HEK293 (cell line): ENCODE results near the gene NINJ1.

ENCODE experiments used
- OVOL3 ChIP-seq: fragments of 450-650 bp; formaldehyde crosslinking; IDR thresholded peaks from 2 replicates; pipeline ENCODE4 v1.5.1; 2016; ENCODE audit warnings: missing biosample characterization, missing genetic modification characterization
- REST ChIP-seq: fragments of 450-650 bp; formaldehyde crosslinking; IDR thresholded peaks from 2 replicates; pipeline ENCODE4 v1.5.1; 2016; ENCODE audit warnings: missing biosample characterization, missing genetic modification characterization
- ZBTB1 ChIP-seq: fragments of 450-650 bp; formaldehyde crosslinking; IDR thresholded peaks from 2 replicates; pipeline ENCODE4 v1.5.1; 2016; ENCODE audit warnings: missing biosample characterization, missing genetic modification characterization
- ZNF24 ChIP-seq: fragments of 450-650 bp; formaldehyde crosslinking; IDR thresholded peaks from 2 replicates; pipeline ENCODE4 v1.5.1; 2016; ENCODE audit warnings: missing biosample characterization, missing genetic modification characterization
- ZNF629 ChIP-seq: fragments of 450-650 bp; formaldehyde crosslinking; IDR thresholded peaks from 2 replicates; pipeline ENCODE4 v1.5.1; 2017; ENCODE audit warnings: missing biosample characterization, missing genetic modification characterization
- ZNF704 ChIP-seq: fragments of 450-650 bp; formaldehyde crosslinking; IDR thresholded peaks from 2 replicates; pipeline ENCODE4 v1.5.1; 2016; ENCODE audit warnings: missing biosample characterization, missing genetic modification characterization
- ZNF76 ChIP-seq: fragments of 450-650 bp; formaldehyde crosslinking; IDR thresholded peaks from 2 replicates; pipeline ENCODE4; 2016; ENCODE audit warnings: low read depth, missing biosample characterization, missing genetic modification characterization, borderline replicate concordance
- TF ChIP-seq, protein P1 (sequence below): fragments of 450-650 bp; formaldehyde crosslinking; IDR thresholded peaks from 2 replicates; pipeline ENCODE4 v1.5.1; 2016; ENCODE audit warnings: missing biosample characterization, missing genetic modification characterization
- TF ChIP-seq, protein P2 (sequence below): fragments of 450-650 bp; formaldehyde crosslinking; IDR thresholded peaks from 2 replicates; pipeline ENCODE4 v1.5.1; 2016; ENCODE audit warnings: missing biosample characterization, missing genetic modification characterization, low read depth

- TF ChIP-seq, protein P1, sequence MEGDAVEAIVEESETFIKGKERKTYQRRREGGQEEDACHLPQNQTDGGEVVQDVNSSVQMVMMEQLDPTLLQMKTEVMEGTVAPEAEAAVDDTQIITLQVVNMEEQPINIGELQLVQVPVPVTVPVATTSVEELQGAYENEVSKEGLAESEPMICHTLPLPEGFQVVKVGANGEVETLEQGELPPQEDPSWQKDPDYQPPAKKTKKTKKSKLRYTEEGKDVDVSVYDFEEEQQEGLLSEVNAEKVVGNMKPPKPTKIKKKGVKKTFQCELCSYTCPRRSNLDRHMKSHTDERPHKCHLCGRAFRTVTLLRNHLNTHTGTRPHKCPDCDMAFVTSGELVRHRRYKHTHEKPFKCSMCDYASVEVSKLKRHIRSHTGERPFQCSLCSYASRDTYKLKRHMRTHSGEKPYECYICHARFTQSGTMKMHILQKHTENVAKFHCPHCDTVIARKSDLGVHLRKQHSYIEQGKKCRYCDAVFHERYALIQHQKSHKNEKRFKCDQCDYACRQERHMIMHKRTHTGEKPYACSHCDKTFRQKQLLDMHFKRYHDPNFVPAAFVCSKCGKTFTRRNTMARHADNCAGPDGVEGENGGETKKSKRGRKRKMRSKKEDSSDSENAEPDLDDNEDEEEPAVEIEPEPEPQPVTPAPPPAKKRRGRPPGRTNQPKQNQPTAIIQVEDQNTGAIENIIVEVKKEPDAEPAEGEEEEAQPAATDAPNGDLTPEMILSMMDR (tag by site-specific recombination) = no peak
- TF ChIP-seq REST (tag by site-specific recombination) (no peak), ZNF704 (tag by site-specific recombination) (no peak), ZNF24 (tag by site-specific recombination) (no peak), ZBTB1 (tag by site-specific recombination) (no peak), ZNF76 (tag by site-specific recombination) (no peak), ZNF629 (no peak), OVOL3 (no peak)
- TF ChIP-seq, protein P2, sequence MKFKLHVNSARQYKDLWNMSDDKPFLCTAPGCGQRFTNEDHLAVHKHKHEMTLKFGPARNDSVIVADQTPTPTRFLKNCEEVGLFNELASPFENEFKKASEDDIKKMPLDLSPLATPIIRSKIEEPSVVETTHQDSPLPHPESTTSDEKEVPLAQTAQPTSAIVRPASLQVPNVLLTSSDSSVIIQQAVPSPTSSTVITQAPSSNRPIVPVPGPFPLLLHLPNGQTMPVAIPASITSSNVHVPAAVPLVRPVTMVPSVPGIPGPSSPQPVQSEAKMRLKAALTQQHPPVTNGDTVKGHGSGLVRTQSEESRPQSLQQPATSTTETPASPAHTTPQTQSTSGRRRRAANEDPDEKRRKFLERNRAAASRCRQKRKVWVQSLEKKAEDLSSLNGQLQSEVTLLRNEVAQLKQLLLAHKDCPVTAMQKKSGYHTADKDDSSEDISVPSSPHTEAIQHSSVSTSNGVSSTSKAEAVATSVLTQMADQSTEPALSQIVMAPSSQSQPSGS = no peak
Observed at GRCh38 chr9:93182572-93182971, 48.5 kb upstream of the NINJ1 start.
